CD4-positive, alpha-beta T cell (primary cell): ENCODE data around the gene SMARCA2. TPM values are rescaled to one million over a fixed set of nuclear protein-coding genes. Genes with fewer than 3 reads are reported as not detected.
A peak's percentile ranks its signal among the peaks of the same experiment; 100 is the strongest.

Experiments used
- ATAC-seq: fragments of 200-7000 bp; cut with Tn5 transposase; one replicate; pipeline ENCODE4 v1.10.0; 2022; ENCODE audit warnings: mild to moderate bottlenecking; ENCODE audit not compliant: poor library complexity
- CTCF ChIA-PET: fragments of 350-600 bp; sonication (Branson Sonifier 250); formaldehyde crosslinking; loops from one replicate; lab custom pipeline; 2021; ENCODE audit warnings: antibody characterized with exemption, inconsistent platforms; lab: Charles Lee
- POLR2A ChIA-PET: fragments of 350-600 bp; sonication (Branson Sonifier 250); formaldehyde crosslinking; loops from one replicate; lab custom pipeline; 2021; ENCODE audit warnings: antibody characterized with exemption, inconsistent platforms; lab: Charles Lee
- DNase-seq, 14 experiments: peaks; one replicate each; pipeline ENCODE4 v3.0.0-alpha.2; 2013 to 2020; ENCODE audit warnings: mixed read lengths in 2 of 14
- H3K27ac ChIP-seq, 2 donors: one replicate each; pipeline versions ENCODE4 v1.5.1 to v1.7.0; 2013; ENCODE audit warnings: low read length in 2 of 2, low read depth in 1 of 2, mild to moderate bottlenecking in 1 of 2
- H3K27me3 ChIP-seq, 2 experiments: 1 replicate in 1 of 2; 2 replicates in 1 of 2; pipeline versions ENCODE4 v1.6.1 to v1.7.0; 2013; ENCODE audit warnings: low read length in 2 of 2, control low read depth in 1 of 2, mild to moderate bottlenecking in 1 of 2, moderate library complexity in 1 of 2; ENCODE audit not compliant: insufficient read depth in 2 of 2, control insufficient read depth in 1 of 2
- H3K36me3 ChIP-seq: one replicate; pipeline ENCODE4 v1.6.1; 2013; ENCODE audit warnings: low read length, control low read depth; ENCODE audit not compliant: insufficient read depth
- H3K4me1 ChIP-seq: one replicate; pipeline ENCODE4 v1.6.1; 2013; ENCODE audit warnings: low read length, control low read depth; ENCODE audit not compliant: insufficient read depth
- H3K4me3 ChIP-seq: one replicate; pipeline ENCODE4 v1.5.1; 2013; ENCODE audit warnings: mild to moderate bottlenecking, low read length, moderate library complexity
- H3K9me3 ChIP-seq, 2 experiments: 1 replicate in 1 of 2; 2 replicates in 1 of 2; pipeline versions ENCODE4 v1.6.1 to v1.7.0; 2013; ENCODE audit warnings: low read length in 2 of 2, mild to moderate bottlenecking in 2 of 2, control low read depth in 1 of 2, moderate library complexity in 1 of 2; ENCODE audit not compliant: control insufficient read depth in 1 of 2, insufficient read depth in 1 of 2
- H3K27ac Mint-ChIP-seq: one replicate; pipeline ENCODE4 v1.8.0; 2020; ENCODE audit warnings: mixed read lengths
- H3K27me3 Mint-ChIP-seq: one replicate; pipeline ENCODE4 v1.8.0; 2021; ENCODE audit warnings: mixed read lengths
- H3K36me3 Mint-ChIP-seq: one replicate; pipeline ENCODE4 v1.8.0; 2021; ENCODE audit warnings: low read depth, mixed read lengths
- H3K4me1 Mint-ChIP-seq: one replicate; pipeline ENCODE4 v1.8.0; 2021; ENCODE audit warnings: low read depth, mixed read lengths
- H3K4me3 Mint-ChIP-seq: one replicate; pipeline ENCODE4 v1.8.0; 2020; ENCODE audit warnings: mild to moderate bottlenecking, mixed read lengths
- H3K9me3 Mint-ChIP-seq: one replicate; pipeline ENCODE4 v1.8.0; 2020; ENCODE audit warnings: mixed read lengths
- intact Hi-C, 2 experiments: fragments of 100-400 bp; cut with DNase I in 1 of 2; cut with micrococcal nuclease in 1 of 2; formaldehyde crosslinking; loops; one replicate each; pipeline versions ENCODE4 v1.15.1 to v1.9.0; 2023 to 2025; cut with DNase I, micrococcal nuclease
- total RNA-seq, 174 experiments: library from RNA in 2 of 174; stranded (reverse) in 2 of 174; gene quantifications; one replicate each; pipeline ENCODE4 v1.2.3 and lab custom pipeline; 2021 to 2026
- TF ChIP-seq, protein P1 (sequence below): fragments of 200-600 bp; IDR thresholded peaks from one replicate; pipeline ENCODE4 v1.8.0; 2022; ENCODE audit warnings: antibody characterized with exemption, mild to moderate bottlenecking

Gene SMARCA2
- total RNA-seq, 2 experiments from 2014 or later, result 268 to 272 TPM

GRCh38 chr9:2180704-2181103, 165.6 kb downstream of the SMARCA2 start:
- H3K4me3 Mint-ChIP-seq, result no peak overlapping the region
- ChIA-PET CTCF (interaction anchor here (1.0 to 1.6 kb wide), 3 partner anchors 9 to 48 kb away, joined by 4 to 5 read pairs (median 4); no protein-coding TSS in a partner anchor), POLR2A (no interaction called here)
- ATAC-seq, result no peak
- H3K4me1 Mint-ChIP-seq, result no peaks in the 10 kb centered on the region
- TF ChIP-seq, protein P1, sequence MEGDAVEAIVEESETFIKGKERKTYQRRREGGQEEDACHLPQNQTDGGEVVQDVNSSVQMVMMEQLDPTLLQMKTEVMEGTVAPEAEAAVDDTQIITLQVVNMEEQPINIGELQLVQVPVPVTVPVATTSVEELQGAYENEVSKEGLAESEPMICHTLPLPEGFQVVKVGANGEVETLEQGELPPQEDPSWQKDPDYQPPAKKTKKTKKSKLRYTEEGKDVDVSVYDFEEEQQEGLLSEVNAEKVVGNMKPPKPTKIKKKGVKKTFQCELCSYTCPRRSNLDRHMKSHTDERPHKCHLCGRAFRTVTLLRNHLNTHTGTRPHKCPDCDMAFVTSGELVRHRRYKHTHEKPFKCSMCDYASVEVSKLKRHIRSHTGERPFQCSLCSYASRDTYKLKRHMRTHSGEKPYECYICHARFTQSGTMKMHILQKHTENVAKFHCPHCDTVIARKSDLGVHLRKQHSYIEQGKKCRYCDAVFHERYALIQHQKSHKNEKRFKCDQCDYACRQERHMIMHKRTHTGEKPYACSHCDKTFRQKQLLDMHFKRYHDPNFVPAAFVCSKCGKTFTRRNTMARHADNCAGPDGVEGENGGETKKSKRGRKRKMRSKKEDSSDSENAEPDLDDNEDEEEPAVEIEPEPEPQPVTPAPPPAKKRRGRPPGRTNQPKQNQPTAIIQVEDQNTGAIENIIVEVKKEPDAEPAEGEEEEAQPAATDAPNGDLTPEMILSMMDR, result no peak
- intact Hi-C loops, result loop anchor here in 1 of 2 experiments (5.0 kb wide), 1 partner anchor 48 kb away; no protein-coding TSS in a partner anchor
- no peak overlapping the region for H3K4me3 ChIP-seq
- H3K36me3 Mint-ChIP-seq, result peaks cover 74% of the 10 kb centered on the region
- H3K9me3 ChIP-seq, result no peaks in the 10 kb centered on the region
- no peak overlapping the region for H3K27ac Mint-ChIP-seq
- H3K4me1 ChIP-seq, result no peaks in the 10 kb centered on the region
- no peak overlapping the region for H3K27ac ChIP-seq
- H3K27me3 Mint-ChIP-seq, result no peaks in the 10 kb centered on the region
- DNase-seq, result no peak
- no peaks in the 10 kb centered on the region for H3K27me3 ChIP-seq
- H3K9me3 Mint-ChIP-seq, result no peaks in the 10 kb centered on the region
- peaks cover 33% of the 10 kb centered on the region for H3K36me3 ChIP-seq

DNA sequence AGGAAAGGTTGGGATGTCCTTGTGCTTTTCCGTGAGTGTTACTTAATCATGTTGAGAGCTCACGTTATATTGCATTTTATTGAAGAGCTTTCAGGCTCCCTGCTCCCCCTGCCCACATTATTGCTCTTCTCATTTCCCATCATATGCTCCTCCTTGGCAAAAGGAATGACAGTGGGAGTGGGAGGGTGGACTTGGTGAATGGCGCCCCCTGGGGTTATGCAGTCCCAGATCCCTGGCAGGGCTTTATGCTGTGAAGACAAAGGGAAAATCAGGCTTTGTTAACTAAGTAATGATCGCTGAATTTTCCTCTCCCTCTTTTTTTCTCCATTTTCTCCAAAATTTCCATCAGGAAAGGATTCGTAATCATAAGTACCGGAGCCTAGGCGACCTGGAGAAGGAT, 166.6 kb downstream of the SMARCA2 start:
- Mint-ChIP-seq H3K27ac (no peak overlapping the region), H3K9me3 (no peaks in the 10 kb centered on the region), H3K4me1 (no peaks in the 10 kb centered on the region), H3K27me3 (no peaks in the 10 kb centered on the region), H3K36me3 (peaks cover 78% of the 10 kb centered on the region), H3K4me3 (no peak overlapping the region)
- no peaks in the 10 kb centered on the region for H3K27me3 ChIP-seq
- H3K9me3 ChIP-seq, result no peaks in the 10 kb centered on the region
- ATAC-seq (no peak), DNase-seq (peak in 5 of 14 experiments; percentile 12 to 37 (median 32))
- H3K4me3 ChIP-seq, result no peak overlapping the region
- H3K4me1 ChIP-seq, result no peaks in the 10 kb centered on the region
- intact Hi-C loops, result loop anchor here in 1 of 2 experiments (5.0 kb wide), 1 partner anchor 49 kb away; no protein-coding TSS in a partner anchor
- ChIA-PET CTCF (interaction anchor here (1.0 to 1.6 kb wide), 2 partner anchors 8 to 50 kb away, joined by 4 to 5 read pairs; no protein-coding TSS in a partner anchor), POLR2A (no interaction called here)
- TF ChIP-seq, protein P1, result peak; percentile 23
- peaks cover 44% of the 10 kb centered on the region for H3K36me3 ChIP-seq
- no peak overlapping the region for H3K27ac ChIP-seq

DNA sequence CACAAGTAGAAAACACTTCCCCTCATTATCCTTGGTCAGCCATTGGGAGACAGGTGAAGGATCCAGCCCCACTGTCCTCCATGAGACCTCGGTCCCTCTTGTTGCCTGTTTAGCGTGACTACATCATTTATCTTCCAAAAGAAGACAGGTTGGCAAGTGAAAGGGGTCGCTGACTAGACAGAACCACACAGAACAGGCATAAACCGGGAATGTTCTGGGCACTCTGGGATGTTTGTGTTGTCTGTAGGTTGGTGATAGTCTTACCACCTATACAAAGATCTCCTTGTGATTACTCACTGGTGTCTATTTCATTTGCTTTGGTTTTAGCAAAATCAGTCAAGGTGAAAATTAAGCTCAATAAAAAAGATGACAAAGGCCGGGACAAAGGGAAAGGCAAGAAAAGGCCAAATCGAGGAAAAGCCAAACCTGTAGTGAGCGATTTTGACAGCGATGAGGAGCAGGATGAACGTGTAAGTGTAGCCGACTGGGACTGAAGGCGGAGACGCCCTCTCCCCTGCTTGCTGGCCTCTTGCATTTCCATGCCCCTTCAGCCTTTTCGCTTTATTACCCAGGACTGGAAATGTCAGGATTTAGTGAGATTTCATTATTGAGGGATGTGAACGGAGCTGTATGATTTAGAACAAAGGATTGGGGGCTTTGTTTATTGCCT, 175.9 kb downstream of the SMARCA2 start:
- DNase-seq (no peak), ATAC-seq (no peak)
- H3K27ac Mint-ChIP-seq, result no peak overlapping the region
- no peak overlapping the region for H3K4me3 Mint-ChIP-seq
- ChIA-PET POLR2A (no interaction called here), CTCF (no interaction called here)
- Histone ChIP-seq H3K27ac (no peak overlapping the region), H3K4me3 (no peak overlapping the region), H3K27me3 (no peaks in the 10 kb centered on the region), H3K4me1 (no peaks in the 10 kb centered on the region), H3K36me3 (peaks cover 95% of the 10 kb centered on the region), H3K9me3 (no peaks in the 10 kb centered on the region)
- peaks cover 98% of the 10 kb centered on the region for H3K36me3 Mint-ChIP-seq
- TF ChIP-seq, protein P1, result no peak
- H3K9me3 Mint-ChIP-seq, result no peaks in the 10 kb centered on the region
- intact Hi-C loops, result loop anchor here in 1 of 2 experiments (1.0 kb wide), 1 partner anchor 24 kb away; no protein-coding TSS in a partner anchor
- H3K4me1 Mint-ChIP-seq, result no peaks in the 10 kb centered on the region
- no peaks in the 10 kb centered on the region for H3K27me3 Mint-ChIP-seq
